HG02885 (cell line): ENCODE data around the gene PTPRC.

Experiments
- ATAC-seq: cut with Tn5 transposase; IDR thresholded peaks from one replicate; pipeline ENCODE4 v1.9.1; 2021; ENCODE audit warnings: mild to moderate bottlenecking; ENCODE audit not compliant: unreplicated experiment, poor library complexity

Gene PTPRC

GRCh38 chr1:198793714-198794113 is 154.9 kb downstream of the PTPRC start:
- ATAC-seq, result no peak

GRCh38 chr1:198794498-198794897 is 155.7 kb downstream of the PTPRC start:
- ATAC-seq, result no peak

- no peak for ATAC-seq
Observed at GRCh38 chr1:198797656-198798055, 158.8 kb downstream of the PTPRC start.

GRCh38 chr1:198798923-198799386 is 160.1 kb downstream of the PTPRC start:
- ATAC-seq, result peak; percentile 56

- no peak for ATAC-seq
Observed at GRCh38 chr1:198805498-198806151, 166.8 kb downstream of the PTPRC start.

GRCh38 chr1:198806861-198807260 is 168.0 kb downstream of the PTPRC start:
- ATAC-seq, result no peak
